Prostate gland (tissue), 2 donors: Measurements from ENCODE around the gene PDP2. TPM values are rescaled to one million over a fixed set of nuclear protein-coding genes. Genes with fewer than 3 reads are reported as not detected.

Experiments
- DNase-seq: peaks from one replicate; pipeline ENCODE4 v3.0.0-alpha.2; 2019; ENCODE audit warnings: low spot score
- H3K27ac ChIP-seq, 2 donors: fragments of 200-600 bp; sonication (generic); 2 replicates each; pipeline ENCODE4 v1.5.1; 2017 to 2019
- H3K27me3 ChIP-seq: fragments of 200-600 bp; sonication (generic); replicated peaks from 2 replicates; pipeline ENCODE4 v1.5.1; 2019; ENCODE audit not compliant: insufficient read depth
- H3K36me3 ChIP-seq, 2 donors: fragments of 200-600 bp; sonication (generic); 1 replicate in 1 of 2; 2 replicates in 1 of 2; pipeline versions ENCODE4 v1.5.1 to v1.8.1; 2017 to 2019
- H3K4me1 ChIP-seq: fragments of 200-600 bp; sonication (generic); replicated peaks from 2 replicates; pipeline ENCODE4 v1.5.1; 2019
- H3K4me3 ChIP-seq, 2 donors: fragments of 200-600 bp; sonication (generic); 2 replicates each; pipeline ENCODE4 v1.5.1; 2017 to 2019
- H3K9me3 ChIP-seq: fragments of 200-600 bp; sonication (generic); 2 replicates; pipeline ENCODE4 v1.5.1; 2017
- CTCF ChIP-seq, 4 experiments: fragments of 200-600 bp in 2 of 4; fragments of 450-650 bp in 2 of 4; sonication (generic) in 2 of 4; IDR thresholded peaks; 1 replicate in 3 of 4; 2 replicates in 1 of 4; pipeline ENCODE4 v1.5.1; 2016 to 2019; ENCODE audit warnings: antibody characterized with exemption in 4 of 4, mild to moderate bottlenecking in 2 of 4, moderate library complexity in 2 of 4
- POLR2A ChIP-seq: fragments of 450-650 bp; IDR thresholded peaks from one replicate; pipeline ENCODE4 v1.6.1; 2016; ENCODE audit warnings: antibody characterized with exemption, mild to moderate bottlenecking
- POLR2AphosphoS5 ChIP-seq: sonication (generic); formaldehyde crosslinking; IDR thresholded peaks from one replicate; pipeline ENCODE4 v1.6.1; 2017; ENCODE audit warnings: antibody characterized with exemption
- WGBS: methylation state at CpG from one replicate; pipeline ENCODE4 v1.1.5; 2018; 5-methylcytosine and 5-hydroxymethylcytosine counted together
- intact Hi-C: fragments of 100-400 bp; cut with DNase I; formaldehyde crosslinking; loops from one replicate; pipeline ENCODE4 v1.14.2; 2022
- total RNA-seq, 2 donors: library from RNA; depleted of rRNA; stranded (reverse); fragments of >200 nt; gene quantifications; one replicate each; pipeline ENCODE4 v1.1.0, GENCODE V29; 2016

PDP2 gene
- total RNA-seq, 2 donors from 2014 or later: 9.2 to 21.9 TPM

DNA sequence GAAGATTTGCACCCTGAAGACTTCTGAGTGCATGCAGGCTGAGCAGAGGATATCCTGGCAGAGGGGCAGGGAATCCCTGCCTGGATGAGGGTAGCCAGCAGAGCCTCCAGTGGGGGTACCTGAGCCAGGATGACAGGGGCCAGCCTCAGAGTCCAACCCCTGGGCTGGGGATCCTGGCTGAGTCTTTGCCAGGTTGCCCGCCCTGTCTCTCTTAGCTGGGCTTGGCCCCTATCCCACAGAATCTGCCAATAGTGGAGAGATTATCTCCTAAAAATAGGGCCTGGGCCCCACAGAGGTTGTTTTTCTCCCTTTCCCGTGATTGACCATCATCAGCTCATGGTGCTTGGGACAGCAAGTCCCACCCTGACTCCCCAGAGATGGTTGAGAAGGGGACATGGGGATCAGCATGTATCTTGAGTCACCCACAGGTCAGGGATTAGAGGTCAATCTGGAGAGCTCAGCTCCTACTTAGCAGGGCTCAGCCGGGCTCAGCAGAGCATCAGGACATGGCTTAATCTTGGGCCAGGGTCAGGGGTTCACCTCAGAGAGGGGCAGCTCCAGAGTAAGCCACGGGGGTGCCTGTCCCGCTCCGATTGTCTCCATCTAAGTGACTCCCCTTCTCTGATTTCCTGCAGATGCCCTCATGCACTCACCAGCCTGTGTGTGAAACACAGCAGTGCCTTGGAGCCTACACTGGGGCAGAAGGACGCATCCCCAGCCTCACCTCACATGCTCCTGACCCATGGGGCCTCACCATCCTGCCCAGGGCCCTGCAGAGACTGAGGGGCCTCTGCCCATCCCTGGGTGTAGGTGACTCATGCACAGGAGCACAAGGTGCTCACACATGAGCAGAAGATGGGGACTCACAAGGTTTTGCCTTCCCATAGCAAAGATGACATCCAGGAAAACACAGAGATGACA is 26.9 kb downstream of the PDP2 start:
- Histone ChIP-seq H3K4me1 (no peaks in the 10 kb centered on the region), H3K36me3 (no peaks in the 10 kb centered on the region), H3K27me3 (no peaks in the 10 kb centered on the region), H3K4me3 (no peak overlapping the region), H3K27ac (no peak overlapping the region), H3K9me3 (no peaks in the 10 kb centered on the region)
- intact Hi-C loops: no loop called here
- TF ChIP-seq CTCF (IDR thresholded peaks at IDR 0.05): no peak
- no peak for TF ChIP-seq POLR2A
- no peak for TF ChIP-seq POLR2AphosphoS5
- 80% methylated on average over 6 of the region's 7 CpGs for WGBS
- DNase-seq: no peak

DNA sequence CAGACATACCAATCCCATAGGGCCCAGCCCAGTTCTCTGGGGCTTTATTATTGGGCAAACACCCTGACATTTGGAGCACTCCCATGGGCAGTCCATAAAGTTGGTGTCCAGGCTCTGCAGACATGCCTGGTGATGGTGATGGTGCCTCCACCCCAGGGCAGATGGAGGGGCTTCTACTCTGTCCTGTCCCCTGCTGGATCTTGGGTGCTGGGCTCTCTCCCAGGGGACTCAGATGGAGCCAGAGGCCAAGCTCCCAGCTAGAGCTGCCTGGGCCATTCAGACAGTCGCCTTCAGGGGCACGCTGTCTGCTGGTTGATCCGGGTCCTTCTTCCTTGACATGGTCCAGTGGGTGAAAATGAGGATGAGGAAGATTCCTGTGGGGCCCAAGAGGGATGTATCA is 27.8 kb downstream of the PDP2 start:
- 85% methylated on average over 3 of the region's 3 CpGs for WGBS
- Histone ChIP-seq H3K36me3 (no peaks in the 10 kb centered on the region), H3K4me1 (no peaks in the 10 kb centered on the region), H3K27ac (no peak overlapping the region), H3K4me3 (no peak overlapping the region), H3K27me3 (no peaks in the 10 kb centered on the region), H3K9me3 (no peaks in the 10 kb centered on the region)
- intact Hi-C loops: no loop called here
- no peak for TF ChIP-seq POLR2A
- no peak for TF ChIP-seq CTCF (IDR thresholded peaks at IDR 0.05)
- no peak for TF ChIP-seq POLR2AphosphoS5
- DNase-seq: no peak

DNA sequence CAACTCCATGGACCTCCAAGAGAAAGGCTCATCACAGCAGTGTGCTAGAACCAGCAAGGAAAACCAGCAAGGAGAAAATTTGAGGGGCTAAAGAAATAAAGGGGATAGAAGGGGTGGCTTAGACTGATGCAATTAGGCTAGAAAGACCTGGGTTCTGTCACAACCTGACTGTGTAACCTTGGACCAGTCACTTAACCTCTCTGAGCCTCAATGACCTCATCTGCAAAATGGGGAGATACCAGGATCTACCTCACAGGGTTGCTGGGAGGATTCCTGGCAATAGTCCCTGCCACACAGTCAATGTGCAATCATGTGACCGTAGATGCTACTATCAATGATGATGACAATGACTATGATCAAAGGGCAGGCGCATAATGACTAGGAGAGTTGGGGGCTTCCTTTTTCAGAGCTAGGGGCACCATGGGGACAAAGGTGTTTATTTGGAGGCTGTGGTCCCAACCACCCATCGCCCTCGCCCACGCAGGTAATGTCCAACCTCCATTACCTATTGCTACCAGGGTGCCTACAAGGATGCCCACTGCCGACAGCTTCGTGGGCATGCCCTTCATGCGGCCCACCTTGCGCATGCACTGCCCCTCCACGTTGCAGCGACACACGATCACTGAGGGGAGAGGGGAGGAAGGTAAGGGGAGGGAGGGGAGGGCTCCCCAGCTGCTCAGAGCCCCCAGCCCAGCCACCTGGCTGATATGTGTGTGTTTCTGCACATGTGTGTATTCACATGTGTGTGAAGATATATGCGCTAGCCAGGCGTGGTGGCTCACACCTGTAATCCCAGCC is 28.6 kb downstream of the PDP2 start:
- no peak for DNase-seq
- intact Hi-C loops: no loop called here
- Histone ChIP-seq H3K4me3 (no peak overlapping the region), H3K4me1 (no peaks in the 10 kb centered on the region), H3K36me3 (no peaks in the 10 kb centered on the region), H3K9me3 (no peaks in the 10 kb centered on the region), H3K27ac (no peak overlapping the region), H3K27me3 (no peaks in the 10 kb centered on the region)
- WGBS: 90% methylated on average over 14 of the region's 14 CpGs
- TF ChIP-seq POLR2A: no peak
- no peak for TF ChIP-seq POLR2AphosphoS5
- no peak for TF ChIP-seq CTCF (IDR thresholded peaks at IDR 0.05)

- no peak overlapping the region for H3K4me3 ChIP-seq
- no peaks in the 10 kb centered on the region for H3K9me3 ChIP-seq
Observed at GRCh38 chr16:66910175-66910940, 30.0 kb downstream of the PDP2 start.

More at GRCh38 chr16:66910175-66910940, 30.0 kb downstream of the PDP2 start:
- Histone ChIP-seq H3K27me3 (no peaks in the 10 kb centered on the region), H3K4me1 (no peaks in the 10 kb centered on the region), H3K27ac (no peak overlapping the region), H3K36me3 (no peaks in the 10 kb centered on the region)
- WGBS: 76% methylated on average over 14 of the region's 14 CpGs
- DNase-seq: no peak
- intact Hi-C loops: no loop called here
- no peak for TF ChIP-seq CTCF (IDR thresholded peaks at IDR 0.05)
